ENCODE measurements around the gene HIGD1B.

HIGD1B gene

GRCh38 chr17:44847586-44847985, at the start of gene HIGD1B:
HIGD1B (plus strand) TSS chr17:44847883; CDS start chr17:44848153, 270 bp downstream.
- no peaks in the 10 kb centered on the region for H3K9me3 ChIP-seq (ENCODE audit: insufficient read depth, low read length)
- H2AFZ ChIP-seq (ENCODE audit: low read depth, low read length): no peak within 1 kb of the TSS
- H3K4me2 ChIP-seq (ENCODE audit: low read length): no peak within 1 kb of the TSS
- no peak within 1 kb of the TSS for H3K9ac ChIP-seq (ENCODE audit: low read length)
- no peaks in the 10 kb centered on the region for H3K27me3 ChIP-seq (ENCODE audit: low read depth, low read length)
- no peaks in the 10 kb centered on the region for H4K20me1 ChIP-seq (ENCODE audit: insufficient read depth, low read length)
- TF ChIP-seq CTCF (IDR thresholded peaks at IDR 0.05; ENCODE audit: low read depth, low read length): no peak
- no peak for TF ChIP-seq EZH2phosphoT487 (IDR thresholded peaks at IDR 0.05; ENCODE audit: low read depth)
- no peak within 1 kb of the TSS for H3K4me3 ChIP-seq (ENCODE audit: low read length)
- H3K27ac ChIP-seq (ENCODE audit: low read length): no peak within 1 kb of the TSS
- H3K4me1 ChIP-seq (ENCODE audit: low read length): no peaks in the 10 kb centered on the region
- H3K79me2 ChIP-seq (ENCODE audit: low read length): no peaks in the 10 kb centered on the region
- peaks cover 22% of the 10 kb centered on the region for H3K36me3 ChIP-seq (replicated peaks; ENCODE audit: low read depth, low read length)

GRCh38 chr17:44798356-44798755, 49.3 kb upstream of the HIGD1B start:
- H3K4me3 ChIP-seq (ENCODE audit: low read length): no peak overlapping the region
- H4K20me1 ChIP-seq (ENCODE audit: insufficient read depth, low read length): no peaks in the 10 kb centered on the region
- H3K4me2 ChIP-seq (ENCODE audit: low read length): no peak overlapping the region
- peaks cover 31% of the 10 kb centered on the region for H3K36me3 ChIP-seq (replicated peaks; ENCODE audit: low read depth, low read length)
- H3K27ac ChIP-seq (ENCODE audit: low read length): no peak overlapping the region
- H3K4me1 ChIP-seq (ENCODE audit: low read length): no peaks in the 10 kb centered on the region
- H3K9me3 ChIP-seq (ENCODE audit: insufficient read depth, low read length): no peaks in the 10 kb centered on the region
- no peaks in the 10 kb centered on the region for H3K27me3 ChIP-seq (ENCODE audit: low read depth, low read length)
- no peak overlapping the region for H2AFZ ChIP-seq (ENCODE audit: low read depth, low read length)
- H3K9ac ChIP-seq (ENCODE audit: low read length): no peak overlapping the region
- TF ChIP-seq CTCF (IDR thresholded peaks at IDR 0.05; ENCODE audit: low read depth, low read length) (no peak), EZH2phosphoT487 (IDR thresholded peaks at IDR 0.05; ENCODE audit: low read depth) (no peak)
- H3K79me2 ChIP-seq (ENCODE audit: low read length): no peaks in the 10 kb centered on the region

GRCh38 chr17:44801880-44802279, 45.8 kb upstream of the HIGD1B start:
- Histone ChIP-seq H2AFZ (ENCODE audit: low read depth, low read length) (no peak overlapping the region), H3K27me3 (ENCODE audit: low read depth, low read length) (no peaks in the 10 kb centered on the region), H4K20me1 (ENCODE audit: insufficient read depth, low read length) (no peaks in the 10 kb centered on the region), H3K4me2 (ENCODE audit: low read length) (no peak overlapping the region), H3K9me3 (ENCODE audit: insufficient read depth, low read length) (no peaks in the 10 kb centered on the region), H3K27ac (ENCODE audit: low read length) (no peak overlapping the region), H3K79me2 (ENCODE audit: low read length) (peaks cover 14% of the 10 kb centered on the region), H3K4me1 (ENCODE audit: low read length) (peaks cover 6% of the 10 kb centered on the region), H3K9ac (ENCODE audit: low read length) (no peak overlapping the region), H3K36me3 (replicated peaks; ENCODE audit: low read depth, low read length) (peaks cover 51% of the 10 kb centered on the region), H3K4me3 (ENCODE audit: low read length) (no peak overlapping the region)
- TF ChIP-seq EZH2phosphoT487 (IDR thresholded peaks at IDR 0.05; ENCODE audit: low read depth) (no peak), CTCF (IDR thresholded peaks at IDR 0.05; ENCODE audit: low read depth, low read length) (no peak)

GRCh38 chr17:44804302-44805089, 43.2 kb upstream of the HIGD1B start:
- H3K4me1 ChIP-seq (ENCODE audit: low read length): peaks cover 25% of the 10 kb centered on the region
- peaks cover 5% of the 10 kb centered on the region; the same call in 1 of the 2 replicates for H4K20me1 ChIP-seq (ENCODE audit: insufficient read depth, low read length)
- peaks cover 44% of the 10 kb centered on the region for H3K36me3 ChIP-seq (replicated peaks; ENCODE audit: low read depth, low read length)
- no peak overlapping the region for H3K4me3 ChIP-seq (ENCODE audit: low read length)
- no peaks in the 10 kb centered on the region for H3K27me3 ChIP-seq (ENCODE audit: low read depth, low read length)
- H3K9me3 ChIP-seq (ENCODE audit: insufficient read depth, low read length): no peaks in the 10 kb centered on the region
- no peak overlapping the region for H3K27ac ChIP-seq (ENCODE audit: low read length)
- no peak for TF ChIP-seq EZH2phosphoT487 (IDR thresholded peaks at IDR 0.05; ENCODE audit: low read depth)
- TF ChIP-seq CTCF (IDR thresholded peaks at IDR 0.05; ENCODE audit: low read depth, low read length): no peak
- H3K79me2 ChIP-seq (ENCODE audit: low read length): peaks cover 32% of the 10 kb centered on the region
- no peak overlapping the region for H3K9ac ChIP-seq (ENCODE audit: low read length)
- H3K4me2 ChIP-seq (ENCODE audit: low read length): no peak overlapping the region
- H2AFZ ChIP-seq (ENCODE audit: low read depth, low read length): no peak overlapping the region
